HG02759 (cell line): Measurements from ENCODE around the gene MRTFA.
"Not testable (repeated sequence)": the region's sequence is repeated elsewhere in the genome, so short reads cannot be mapped to it uniquely, and the experiment has no call there.

Experiments used
- ATAC-seq: cut with Tn5 transposase; IDR thresholded peaks from one replicate; pipeline ENCODE4 v1.9.1; 2021; ENCODE audit warnings: mild to moderate bottlenecking, moderate library complexity; ENCODE audit not compliant: unreplicated experiment

MRTFA gene

GRCh38 chr22:40526960-40527359 lies 109.6 kb downstream of the MRTFA start:
- ATAC-seq, result no peak

- no peak for ATAC-seq
These were observed 111.2 kb downstream of the MRTFA start for GRCh38 chr22:40525250-40525884.

- ATAC-seq, result no peak
These were observed 111.9 kb downstream of the MRTFA start for GRCh38 chr22:40524392-40525249.

- ATAC-seq, result no peak
These were observed 114.4 kb downstream of the MRTFA start for GRCh38 chr22:40522141-40522540.

- ATAC-seq, result no peak
These were observed 115.5 kb downstream of the MRTFA start for GRCh38 chr22:40521046-40521445.

- no peak for ATAC-seq
These were observed 116.0 kb downstream of the MRTFA start for GRCh38 chr22:40520562-40520961.

GRCh38 chr22:40519948-40520331 lies 116.6 kb downstream of the MRTFA start:
- no peak for ATAC-seq

- ATAC-seq, result peak; percentile 45
These were observed 117.1 kb downstream of the MRTFA start for GRCh38 chr22:40519284-40519947.

- no peak for ATAC-seq
These were observed 117.7 kb downstream of the MRTFA start for GRCh38 chr22:40518840-40519239.

GRCh38 chr22:40517631-40518030 lies 118.9 kb downstream of the MRTFA start:
- no peak for ATAC-seq

- no peak for ATAC-seq
These were observed 120.1 kb downstream of the MRTFA start for GRCh38 chr22:40516416-40516815.

- no peak for ATAC-seq
These were observed 123.9 kb downstream of the MRTFA start for GRCh38 chr22:40512426-40513136.

- no peak for ATAC-seq
These were observed 124.9 kb downstream of the MRTFA start for GRCh38 chr22:40511604-40512003.

- no peak for ATAC-seq
These were observed 125.7 kb downstream of the MRTFA start for GRCh38 chr22:40510631-40511364.

GRCh38 chr22:40509401-40510134 lies 127.0 kb downstream of the MRTFA start:
- ATAC-seq, result no peak

- not testable (repeated sequence) for ATAC-seq
These were observed 128.5 kb downstream of the MRTFA start for GRCh38 chr22:40508046-40508445.

GRCh38 chr22:40507491-40507890 lies 129.0 kb downstream of the MRTFA start:
- ATAC-seq, result no peak

GRCh38 chr22:40506762-40507161 lies 129.8 kb downstream of the MRTFA start:
- ATAC-seq, result no peak

- no peak for ATAC-seq
These were observed 132.0 kb downstream of the MRTFA start for GRCh38 chr22:40504285-40505249.
